GM21390 (cell line): ENCODE data around the gene USP20.
A peak's percentile ranks its signal among the peaks of the same experiment; 100 is the strongest.

Source experiments
- ATAC-seq: cut with Tn5 transposase; IDR thresholded peaks from one replicate; pipeline ENCODE4 v1.9.1; 2021; ENCODE audit not compliant: unreplicated experiment

USP20 gene

GRCh38 chr9:129874261-129875101, 39.2 kb downstream of the USP20 start:
- no peak for ATAC-seq

GRCh38 chr9:129875181-129875611, 39.9 kb downstream of the USP20 start:
- no peak for ATAC-seq

DNA sequence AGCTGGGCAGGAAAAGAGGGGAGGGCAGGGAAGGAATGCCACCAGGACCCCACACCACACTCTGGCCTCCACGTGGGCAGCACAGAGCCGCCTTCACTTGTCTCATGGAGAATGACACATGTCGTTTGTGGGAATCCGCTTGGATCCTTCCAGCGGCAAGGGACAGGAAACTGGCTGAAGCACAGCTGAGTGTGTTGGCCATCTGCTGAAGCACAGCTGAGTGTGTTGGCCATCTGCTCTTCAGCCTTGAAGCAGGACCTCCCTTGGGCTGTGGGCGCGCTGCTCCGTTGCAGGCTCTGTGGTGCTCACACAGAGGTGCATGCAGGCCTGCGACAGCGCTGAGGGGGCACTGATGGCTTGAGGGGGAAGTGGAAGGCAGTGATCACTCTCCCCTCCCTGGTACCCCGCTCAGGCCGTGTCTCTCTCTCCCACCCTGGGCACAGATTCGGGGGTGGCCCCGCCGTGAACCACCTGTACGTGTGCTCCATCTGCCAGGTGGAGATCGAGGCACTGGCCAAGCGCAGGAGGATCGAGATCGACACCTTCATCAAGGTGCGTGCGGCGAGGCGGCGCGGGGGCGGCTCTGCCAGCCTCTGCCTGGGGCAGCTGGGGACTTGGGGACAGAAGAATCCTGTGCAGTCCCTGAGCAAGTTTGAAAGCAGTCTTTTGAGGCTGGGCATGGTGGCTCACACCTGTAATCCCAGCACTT, 40.6 kb downstream of the USP20 start:
- ATAC-seq, result no peak

- ATAC-seq, result no peak
Measured at GRCh38 chr9:129876815-129877214, 41.6 kb downstream of the USP20 start.

GRCh38 chr9:129878291-129878690, 43.0 kb downstream of the USP20 start:
- no peak for ATAC-seq

DNA sequence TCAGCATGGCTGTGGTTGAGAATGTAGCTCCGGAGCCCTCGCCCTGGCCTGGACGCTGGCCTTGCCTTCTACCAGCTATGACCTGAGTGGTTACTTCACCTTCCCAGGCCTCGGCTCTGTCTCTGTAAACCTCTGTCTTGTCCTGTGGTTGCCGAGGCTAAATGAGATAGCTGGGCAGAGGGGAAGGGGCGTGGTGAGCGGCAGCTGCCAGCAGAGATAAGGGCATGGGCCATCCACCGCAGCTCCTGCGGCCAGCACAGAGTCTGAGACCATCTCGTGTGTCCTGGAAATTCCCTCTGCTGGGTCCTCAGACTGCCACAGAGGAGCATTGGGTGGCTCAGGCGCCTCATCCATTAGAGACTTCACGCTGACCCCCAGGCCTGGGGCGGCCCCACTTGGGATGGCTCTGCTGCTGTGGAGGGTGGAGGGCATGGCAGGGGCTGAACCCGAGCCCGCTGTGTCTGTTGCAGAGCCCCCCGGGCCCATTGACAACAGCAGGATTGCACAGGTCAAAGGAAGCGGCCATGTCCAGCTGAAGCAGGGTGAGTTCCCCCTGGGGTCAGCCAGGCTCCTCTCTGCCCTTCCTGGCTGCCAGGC, 43.9 kb downstream of the USP20 start:
- ATAC-seq, result no peak

GRCh38 chr9:129879991-129880653, 44.9 kb downstream of the USP20 start:
- no peak for ATAC-seq

DNA sequence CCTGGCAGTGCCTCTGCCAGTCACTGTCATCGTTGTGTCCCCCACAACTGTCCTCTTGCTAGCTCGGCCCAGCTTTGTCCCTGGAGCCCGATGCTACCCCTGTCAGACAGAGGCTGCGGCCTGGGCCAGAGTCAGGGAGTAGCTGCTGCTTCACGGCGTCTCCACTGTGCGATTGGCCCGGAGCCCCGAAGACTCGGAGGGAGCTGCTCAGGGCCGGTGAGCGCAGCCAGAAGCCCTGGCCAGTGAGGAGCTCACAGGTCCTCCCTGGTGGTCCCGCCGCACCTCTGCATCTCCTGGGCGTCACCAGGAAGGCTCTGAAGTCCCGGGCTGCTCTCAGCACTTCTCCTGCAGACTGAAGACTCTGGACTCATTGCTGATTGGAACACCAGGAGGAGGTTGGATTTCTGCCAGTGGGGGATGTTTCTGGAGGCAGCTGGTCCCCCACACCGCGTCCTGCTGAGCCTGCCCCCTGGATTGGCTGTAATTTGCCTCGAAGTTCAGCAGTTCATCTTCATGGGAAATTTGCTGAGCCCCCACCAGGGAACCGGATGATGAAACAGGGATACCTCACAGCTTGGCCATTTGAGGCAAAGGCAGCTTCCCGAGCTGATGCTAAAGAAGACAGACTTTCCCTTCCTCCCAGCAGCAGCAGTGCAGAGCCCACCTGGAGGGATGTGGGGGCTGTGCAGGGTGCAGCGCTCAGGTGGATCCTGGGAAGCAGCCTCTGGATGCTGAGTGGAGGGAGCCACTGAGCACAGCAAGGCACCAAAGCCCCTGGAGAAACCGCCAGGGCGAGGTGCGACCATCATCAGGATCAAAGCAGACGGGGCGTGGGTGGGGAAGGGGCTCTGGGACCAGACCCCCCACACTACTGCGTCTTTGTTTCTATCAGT, 45.6 kb downstream of the USP20 start:
- ATAC-seq, result no peak

GRCh38 chr9:129881547-129882324, 46.5 kb downstream of the USP20 start:
- ATAC-seq, result no peak

GRCh38 chr9:129884220-129885017, 49.2 kb downstream of the USP20 start:
- peak; percentile 47 for ATAC-seq

DNA sequence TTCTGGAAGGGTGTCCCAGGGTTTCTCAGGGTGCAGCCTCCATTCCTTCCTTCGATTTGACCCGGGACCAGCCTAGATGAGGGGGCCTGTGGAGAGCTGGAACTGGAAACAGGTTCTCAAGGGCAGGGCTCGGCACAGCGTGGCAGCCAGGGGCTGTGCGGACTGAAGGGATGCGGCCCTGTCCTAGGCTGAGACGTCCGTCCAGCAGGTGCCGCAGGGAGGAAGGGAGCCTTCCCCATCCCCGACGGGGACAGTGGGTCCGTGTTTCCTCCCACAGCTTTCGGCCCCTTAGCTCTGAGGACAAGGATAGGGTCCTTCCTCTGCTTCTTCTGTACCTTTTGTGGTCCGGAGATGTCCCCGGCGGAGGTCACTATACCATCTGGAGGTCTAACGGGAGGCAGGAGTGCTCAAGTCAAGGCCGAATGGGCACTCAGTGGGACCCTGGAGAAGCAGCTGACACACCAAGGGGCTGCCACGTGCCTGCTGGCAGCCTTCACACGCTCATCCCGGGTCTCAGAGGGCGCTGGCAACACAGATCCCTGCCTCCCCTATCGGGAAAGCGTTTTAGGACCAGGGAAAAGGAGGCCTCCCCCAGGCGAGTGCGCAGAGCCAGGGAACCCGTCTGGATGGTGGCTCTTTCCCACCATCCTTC, 49.9 kb downstream of the USP20 start:
- ATAC-seq, result no peak

GRCh38 chr9:129885670-129886106, 50.4 kb downstream of the USP20 start:
- ATAC-seq, result no peak

DNA sequence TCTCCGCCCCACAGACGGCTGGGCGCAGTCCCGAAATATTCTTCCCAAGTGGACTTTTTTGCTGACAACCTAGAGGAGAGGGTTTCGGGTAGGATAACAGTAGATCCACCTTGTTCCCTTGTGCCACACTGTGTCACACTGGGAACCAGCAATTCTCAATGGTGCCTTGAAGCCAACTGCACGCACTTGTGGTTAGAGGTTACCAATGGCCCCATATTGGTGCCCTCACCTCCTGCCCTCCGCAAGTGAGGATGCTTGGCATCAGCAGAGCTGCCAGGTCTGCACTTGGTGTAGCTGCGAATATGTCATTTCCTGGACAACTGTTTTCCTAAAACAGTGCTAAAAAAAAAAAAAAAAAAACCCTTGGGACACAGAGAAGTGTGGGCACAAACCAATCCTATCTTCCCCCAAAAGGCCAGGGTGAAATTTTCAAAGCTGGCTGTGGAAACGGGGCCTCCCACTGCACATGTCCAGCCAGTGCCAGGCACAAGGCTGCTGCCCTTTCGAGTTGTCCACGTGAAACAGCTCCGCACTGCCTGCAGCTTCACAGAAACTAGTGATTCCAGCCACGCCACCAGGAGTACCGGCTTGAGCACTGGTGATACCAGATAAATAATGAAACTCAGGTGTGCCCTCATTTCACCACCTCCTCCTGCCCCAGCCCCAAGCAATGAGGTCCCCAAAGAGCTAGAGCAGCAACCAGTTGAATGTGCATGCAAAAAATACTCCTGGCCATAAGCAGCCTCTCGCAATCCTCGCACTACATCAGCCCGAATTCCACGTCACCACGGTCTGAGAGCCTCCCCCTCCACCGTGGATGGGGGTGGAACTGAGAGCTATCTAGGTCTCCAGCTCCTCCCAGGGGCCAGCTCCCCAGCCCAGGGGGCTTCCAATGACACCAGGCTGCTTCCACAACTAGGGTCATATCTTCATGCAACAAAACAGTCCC, 51.2 kb downstream of the USP20 start:
- ATAC-seq, result no peak

- no peak for ATAC-seq
Measured at GRCh38 chr9:129887334-129888292, 52.4 kb downstream of the USP20 start.

GRCh38 chr9:129888293-129889121, 53.2 kb downstream of the USP20 start:
- peak; percentile 57 for ATAC-seq
